ENCODE results near the gene RINL.
A peak's percentile ranks its signal among the peaks of the same experiment; 100 is the strongest.

RINL gene

DNA sequence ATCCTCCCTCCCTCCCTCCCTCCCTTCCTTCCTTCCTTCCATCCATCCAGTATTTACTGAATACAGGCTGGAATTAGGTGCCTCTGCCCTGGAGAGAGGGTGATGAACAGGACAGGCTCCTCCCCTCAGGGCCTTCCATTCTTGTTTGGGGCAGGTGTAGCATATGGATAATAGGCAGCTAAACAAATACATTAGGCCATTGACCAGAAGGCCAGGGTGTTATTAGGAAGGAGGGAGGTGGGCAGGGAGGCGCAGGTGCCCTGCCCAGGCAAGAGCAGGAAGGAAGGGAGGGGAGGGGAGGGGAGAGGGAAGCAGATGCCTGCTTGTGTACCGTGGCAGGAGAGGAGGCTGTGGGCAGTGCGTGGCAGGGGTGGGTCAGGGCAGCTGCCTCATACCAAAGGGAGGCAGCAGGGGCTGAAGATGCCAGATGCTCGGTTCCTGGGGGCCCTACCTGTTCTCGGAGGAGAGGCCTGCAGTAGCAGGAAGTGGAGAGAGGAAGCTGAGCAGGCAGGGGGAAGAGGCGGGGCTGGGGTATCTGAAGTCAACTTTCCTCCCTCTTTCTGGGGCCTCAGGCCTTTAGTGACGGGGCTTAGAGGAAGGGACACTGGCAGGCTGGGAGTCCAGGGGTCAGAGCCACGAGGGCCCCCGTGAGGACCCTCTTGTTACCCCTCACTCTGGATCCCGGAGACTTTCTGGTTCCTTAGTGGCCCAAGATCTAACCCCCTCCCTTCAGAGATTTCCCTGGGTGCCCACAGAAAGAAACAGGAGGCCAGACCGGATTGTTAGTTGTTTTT lies at the start of gene RINL:
RINL (minus strand) TSS at position 495 of the 794 bp plus-strand sequence. CDS start 1,533 bp downstream, outside the sequence.
- DNase-seq, result peak; percentile 75 to 81

- DNase-seq, result peak; percentile 62 to 64
These were observed 46.3 kb upstream of the RINL start for GRCh38 chr19:38924388-38924787.

GRCh38 chr19:38922482-38922881 lies 44.4 kb upstream of the RINL start:
- no peak for DNase-seq

DNA sequence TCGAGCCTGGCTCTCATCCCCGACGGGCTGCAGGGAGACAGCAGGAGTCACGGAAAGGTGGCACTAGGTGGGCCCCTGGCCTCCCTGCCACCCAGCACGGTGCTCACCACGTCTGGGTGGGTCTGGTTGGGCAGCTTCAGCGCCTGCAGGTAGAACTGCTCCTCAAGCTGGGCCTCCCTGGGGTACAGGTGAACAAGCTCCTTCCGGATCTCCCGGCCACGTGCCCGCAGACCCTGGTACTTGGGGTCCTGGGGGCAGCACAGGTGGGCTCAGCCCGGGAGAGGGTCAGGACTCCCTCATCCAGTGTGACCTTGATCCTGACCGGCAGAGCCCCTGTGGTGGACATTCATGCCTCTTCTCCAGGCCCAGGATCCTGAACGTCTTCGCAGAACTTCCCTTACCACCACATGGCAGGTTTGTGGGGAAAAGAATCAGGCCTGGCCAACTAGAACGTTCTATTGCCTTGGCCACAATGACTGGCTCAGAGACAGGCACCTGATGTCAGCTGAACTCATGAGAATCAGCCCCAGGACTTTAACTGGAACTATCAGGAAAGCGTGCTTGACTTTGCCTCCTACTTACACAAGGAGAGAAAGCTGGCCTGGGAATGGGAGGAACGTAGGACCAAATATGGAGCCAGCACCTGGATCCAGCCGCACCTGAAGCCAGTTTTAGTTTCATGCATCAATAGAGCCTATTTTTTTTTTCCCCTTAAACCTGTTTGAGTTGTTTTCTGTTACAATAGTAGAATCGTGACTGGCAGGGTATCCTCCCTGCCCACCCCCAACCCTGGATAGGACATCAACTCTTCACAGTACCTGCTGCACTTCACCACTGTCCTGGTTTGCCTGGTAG lies 43.6 kb upstream of the RINL start:
- DNase-seq, result no peak

GRCh38 chr19:38920602-38921419 lies 42.7 kb upstream of the RINL start:
- DNase-seq, result no peak

- DNase-seq, result no peak
These were observed 41.9 kb upstream of the RINL start for GRCh38 chr19:38919837-38920601.

DNA sequence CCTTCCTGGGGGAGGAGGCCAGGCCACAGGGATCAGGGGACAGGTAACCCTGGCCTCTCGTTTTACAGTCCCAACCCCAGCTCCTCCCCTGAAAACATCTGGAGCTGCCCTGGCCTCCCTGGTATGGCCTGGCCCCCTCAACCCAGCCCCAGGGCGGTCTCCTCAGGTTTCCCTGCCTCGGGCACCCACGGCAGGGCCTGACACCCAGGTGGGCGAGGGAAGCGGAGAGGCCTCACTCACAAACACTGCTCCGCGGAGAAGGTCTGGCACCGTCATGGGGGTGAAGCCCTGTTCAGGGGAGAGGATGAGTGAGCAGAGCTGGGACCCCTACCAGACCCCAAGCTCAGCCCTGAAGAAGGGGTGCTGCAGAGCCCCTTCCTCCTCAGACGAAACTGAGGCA lies 40.5 kb upstream of the RINL start:
- DNase-seq, result no peak

- no peak for DNase-seq
These were observed 39.9 kb upstream of the RINL start for GRCh38 chr19:38917921-38918491.

GRCh38 chr19:38917516-38917915 lies 39.4 kb upstream of the RINL start:
- DNase-seq, result no peak

GRCh38 chr19:38915329-38916321 lies 37.5 kb upstream of the RINL start:
- DNase-seq, result no peak

- DNase-seq, result no peak
These were observed 35.9 kb upstream of the RINL start for GRCh38 chr19:38913958-38914357.

GRCh38 chr19:38912600-38913514 lies 34.8 kb upstream of the RINL start:
- no peak for DNase-seq

- no peak for DNase-seq
These were observed 33.4 kb upstream of the RINL start for GRCh38 chr19:38911388-38912001.

- DNase-seq, result no peak
These were observed 32.4 kb upstream of the RINL start for GRCh38 chr19:38910488-38910887.

DNA sequence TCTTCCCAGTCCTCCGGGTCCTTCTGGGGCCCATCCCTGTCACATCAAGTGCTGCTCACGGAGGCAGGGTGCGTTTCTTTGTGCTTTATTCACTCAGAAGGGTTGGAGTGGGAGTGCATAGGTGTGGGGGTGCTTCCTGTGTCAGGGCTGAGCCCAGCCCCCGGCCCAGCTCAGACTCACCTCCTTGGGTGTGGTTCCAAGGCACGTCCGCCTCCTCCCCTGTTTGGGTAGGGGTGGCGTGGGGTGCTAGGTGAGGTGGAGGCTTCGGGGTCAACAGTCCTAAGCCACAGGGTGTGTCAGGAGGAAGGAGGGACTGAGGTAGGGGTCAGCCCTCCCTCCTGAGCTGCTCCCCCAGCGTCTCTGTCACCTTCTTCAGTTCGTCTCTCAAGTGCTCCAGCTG lies 30.8 kb upstream of the RINL start:
- peak in 1 of 2 donors; percentile 9 for DNase-seq

DNA sequence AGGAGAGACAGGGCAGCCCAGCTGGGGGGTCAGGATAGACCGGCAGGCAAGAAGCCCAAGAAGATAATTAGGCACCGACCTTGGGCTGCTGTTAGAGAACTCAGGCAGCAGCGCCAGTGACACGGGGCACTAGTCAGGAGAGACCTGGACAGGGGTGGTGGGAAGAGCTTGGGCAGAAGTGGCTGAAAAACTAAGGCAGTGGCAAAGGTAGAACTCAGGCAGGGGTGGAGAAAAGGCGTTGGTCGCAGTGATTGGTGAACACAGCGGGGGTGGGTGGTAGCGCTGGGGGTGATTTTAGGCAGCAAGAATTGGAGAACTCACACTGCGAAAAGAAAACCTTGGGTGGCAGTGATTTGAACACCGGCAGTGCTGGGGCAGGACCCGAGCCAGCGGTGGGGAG lies 29.6 kb upstream of the RINL start:
- DNase-seq, result no peak

- DNase-seq, result no peak
These were observed 29.2 kb upstream of the RINL start for GRCh38 chr19:38907227-38907626.

DNA sequence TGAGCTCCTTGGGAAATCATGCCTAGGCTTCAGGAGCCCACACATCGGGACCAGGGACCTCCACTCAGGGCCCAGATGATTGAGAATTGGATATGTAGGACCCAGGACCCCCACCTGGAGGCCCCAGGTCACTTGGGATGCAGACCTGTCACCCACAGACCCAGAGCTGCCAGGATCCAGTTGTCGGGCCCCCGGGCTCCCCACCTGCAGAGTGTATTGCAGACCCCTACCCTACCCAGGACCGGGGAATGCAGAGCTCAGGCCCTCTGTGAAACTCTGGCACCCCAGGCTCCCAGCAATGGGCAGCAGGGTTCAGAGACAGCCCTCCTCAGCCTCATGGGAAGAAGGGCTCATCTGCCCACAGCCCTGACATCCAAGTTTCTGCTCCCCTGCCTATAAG lies 27.5 kb upstream of the RINL start:
- no peak for DNase-seq
